ENCODE results near the gene FBXW7.

Gene FBXW7

DNA sequence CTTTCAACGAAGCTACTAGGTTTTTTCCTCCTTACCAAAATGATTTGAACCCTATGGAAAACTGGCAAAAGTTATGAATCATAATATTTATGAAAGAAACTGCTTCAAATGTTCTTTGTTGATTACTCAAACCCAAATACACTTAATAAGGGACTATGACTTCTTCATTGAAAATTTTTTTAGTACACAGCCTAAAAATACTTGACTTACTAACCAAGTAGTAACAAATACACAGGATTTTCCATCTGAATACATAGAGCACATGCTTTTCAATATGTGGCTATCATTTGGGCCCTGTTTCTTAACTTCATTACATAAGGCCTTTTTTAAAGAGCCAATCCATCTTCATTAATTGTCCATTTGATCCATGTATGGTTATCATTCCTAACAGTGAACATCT, 171.5 kb downstream of the FBXW7 start:
- no peak for DNase-seq

- DNase-seq: no peak
These were observed 172.0 kb downstream of the FBXW7 start for GRCh38 chr4:152363904-152364303.

- no peak for DNase-seq
These were observed 172.8 kb downstream of the FBXW7 start for GRCh38 chr4:152363086-152363485.

DNA sequence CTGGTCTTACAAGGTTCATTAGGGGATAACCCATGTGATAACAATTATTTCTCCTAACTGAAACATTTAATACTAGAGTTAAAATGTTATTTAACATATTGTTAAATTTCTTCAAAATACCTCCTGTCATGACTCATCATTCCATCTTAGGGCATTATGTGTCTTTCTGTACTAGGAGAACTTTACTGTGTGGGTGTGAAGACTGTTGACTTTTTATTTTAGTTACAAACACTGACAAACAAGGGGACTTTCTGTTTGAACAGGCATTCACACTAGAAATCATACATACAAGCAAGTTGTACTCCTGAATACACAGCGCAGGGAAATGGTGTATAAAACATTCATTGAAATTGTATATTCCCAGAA, 175.9 kb downstream of the FBXW7 start:
- DNase-seq: no peak

GRCh38 chr4:152359208-152360044, 176.5 kb downstream of the FBXW7 start:
- DNase-seq: no peak

DNA sequence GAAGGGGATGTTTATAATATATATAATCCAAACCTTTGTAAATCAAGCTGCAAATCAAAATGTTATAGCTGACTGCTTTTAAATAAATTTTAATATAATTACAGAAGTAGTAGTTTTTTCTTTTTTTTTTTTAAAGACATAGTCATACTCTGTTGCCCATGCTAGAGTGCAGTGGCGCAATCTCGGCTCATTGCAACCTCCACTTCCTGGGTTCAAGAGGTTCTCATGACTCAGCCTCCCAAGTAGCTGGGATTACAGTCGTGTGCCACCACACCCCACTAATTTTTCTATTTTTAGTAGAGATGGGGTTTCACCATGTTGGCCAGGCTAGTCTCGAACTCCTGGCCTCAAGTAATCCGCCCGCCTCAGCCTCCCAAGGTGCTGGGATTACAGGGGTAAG, 178.7 kb downstream of the FBXW7 start:
- no peak for DNase-seq

GRCh38 chr4:152356428-152357034, 179.4 kb downstream of the FBXW7 start:
- DNase-seq: no peak

DNA sequence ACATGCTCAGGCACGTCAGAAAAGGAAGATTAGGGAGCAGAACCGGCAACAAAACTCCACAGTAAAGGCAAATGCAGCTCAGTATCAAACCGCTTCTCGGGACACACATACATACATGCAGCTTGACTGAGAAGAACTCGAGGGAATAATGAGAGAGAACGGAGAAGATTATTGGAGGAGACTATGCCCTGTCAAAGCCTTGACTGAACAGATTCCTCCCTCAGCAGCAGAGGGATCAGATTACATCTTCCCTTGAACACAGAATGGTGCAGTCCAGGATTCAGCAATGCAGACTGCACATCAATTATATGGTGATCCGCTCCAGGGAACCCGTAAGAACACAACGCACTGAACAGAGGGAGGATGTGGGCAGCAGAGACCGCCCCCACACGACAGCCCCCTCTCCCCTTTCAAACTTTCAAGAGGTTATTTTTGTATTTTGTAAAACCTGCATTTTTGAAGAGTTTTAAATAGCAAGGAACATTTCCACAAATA, 183.2 kb downstream of the FBXW7 start:
- DNase-seq: no peak

DNA sequence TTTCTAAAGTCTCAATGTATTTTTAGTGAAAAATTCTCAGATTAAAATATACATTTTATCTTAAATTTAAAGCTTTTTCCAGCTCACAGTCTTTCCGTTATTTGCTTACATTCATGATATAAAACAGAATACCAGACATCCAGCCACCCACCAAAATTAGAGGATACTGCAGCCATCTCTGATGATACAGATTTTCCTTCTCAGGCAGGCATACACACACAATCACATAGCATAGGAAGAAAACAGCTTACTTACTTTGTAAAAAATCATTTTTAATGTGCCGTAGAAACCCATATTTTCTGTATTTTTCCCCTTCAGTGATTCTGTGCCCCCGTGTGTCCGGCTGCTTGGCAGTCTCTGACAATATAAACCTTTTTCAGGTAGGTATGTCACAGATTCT, 183.7 kb downstream of the FBXW7 start:
- DNase-seq: no peak

DNA sequence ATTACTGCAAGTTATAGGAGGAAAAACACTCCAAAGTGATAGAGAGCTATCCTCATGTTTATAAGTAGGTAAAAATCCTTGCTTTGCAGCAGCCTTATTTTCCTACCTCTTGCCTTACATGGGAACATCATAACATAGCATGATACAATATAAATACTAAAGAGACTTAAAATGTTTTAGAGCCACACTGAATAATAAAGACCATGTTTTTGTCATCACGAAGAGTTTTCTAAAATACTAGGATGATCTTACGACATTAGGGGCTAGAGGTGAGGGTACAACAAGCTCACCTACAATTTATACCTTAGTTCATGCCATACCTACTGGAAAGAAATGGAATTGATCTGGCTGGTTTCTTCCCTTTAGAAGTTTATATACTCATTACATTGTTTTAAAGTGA, 184.8 kb downstream of the FBXW7 start:
- no peak for DNase-seq

GRCh38 chr4:152348670-152349069, 187.2 kb downstream of the FBXW7 start:
- no peak for DNase-seq

DNA sequence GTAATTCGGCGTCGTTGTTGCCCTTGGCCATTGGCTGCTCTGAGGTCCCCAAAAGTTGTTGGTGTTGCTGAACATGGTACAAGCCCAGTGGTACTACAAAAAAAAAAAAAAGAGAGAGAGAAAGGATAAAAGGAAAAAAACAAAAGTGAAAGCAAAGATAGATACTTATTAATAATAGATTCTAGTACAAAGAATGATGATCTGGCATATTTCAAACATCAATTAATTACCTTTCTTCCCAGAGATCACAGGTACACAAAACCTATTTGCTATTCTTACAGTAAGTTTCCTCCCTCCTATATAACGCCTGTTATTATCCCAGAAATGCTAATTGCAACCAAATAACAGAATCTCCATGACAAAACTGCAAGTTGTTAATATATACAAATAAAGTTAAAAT, 188.9 kb downstream of the FBXW7 start:
- DNase-seq: no peak

GRCh38 chr4:152346526-152346925, 189.4 kb downstream of the FBXW7 start:
- DNase-seq: no peak

GRCh38 chr4:152344001-152344400, 191.9 kb downstream of the FBXW7 start:
- DNase-seq: no peak

GRCh38 chr4:152342293-152342692, 193.6 kb downstream of the FBXW7 start:
- no peak for DNase-seq

- DNase-seq: no peak
These were observed 195.1 kb downstream of the FBXW7 start for GRCh38 chr4:152340818-152341217.

GRCh38 chr4:152339576-152339975, 196.3 kb downstream of the FBXW7 start:
- no peak for DNase-seq

- no peak for DNase-seq
These were observed 201.0 kb downstream of the FBXW7 start for GRCh38 chr4:152334931-152335330.

- DNase-seq: no peak
These were observed 204.8 kb downstream of the FBXW7 start for GRCh38 chr4:152331042-152331441.

DNA sequence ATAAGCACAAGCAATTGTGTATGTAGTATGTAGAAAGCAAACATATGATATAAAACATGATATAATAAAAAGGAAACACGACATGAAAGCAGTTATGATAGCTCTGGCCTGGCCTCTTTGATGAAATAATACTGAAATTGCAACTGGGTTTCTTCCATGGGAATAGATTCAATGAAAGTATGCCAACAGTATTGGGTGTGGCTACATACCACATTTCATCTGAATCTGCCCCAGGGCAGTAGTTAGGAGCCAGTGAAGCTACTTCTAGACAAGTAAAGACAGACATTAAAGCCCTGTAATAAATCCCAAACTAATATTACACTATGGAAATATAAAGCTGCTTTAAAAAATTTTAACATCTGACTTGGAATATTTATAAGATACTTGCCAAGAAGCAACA, 207.3 kb downstream of the FBXW7 start:
- no peak for DNase-seq

- no peak for DNase-seq
These were observed 208.1 kb downstream of the FBXW7 start for GRCh38 chr4:152327606-152328453.

GRCh38 chr4:152325831-152326230, 210.1 kb downstream of the FBXW7 start:
- no peak for DNase-seq

- no peak for DNase-seq
These were observed 212.7 kb downstream of the FBXW7 start for GRCh38 chr4:152323221-152323620.

GRCh38 chr4:152322656-152323055, 213.2 kb downstream of the FBXW7 start:
- DNase-seq: no peak

Data from activated CD4-positive, CD25-positive, alpha-beta regulatory T cell treated with anti-CD3 and anti-CD28 coated beads, Interleukin-2, amount 50 U/mL, for 72 hours (primary cell).